Measurements from ENCODE around the gene P2RX3.
"Not testable (repeated sequence)": the region's sequence is repeated elsewhere in the genome, so short reads cannot be mapped to it uniquely, and the experiment has no call there.

Gene P2RX3

GRCh38 chr11:57338142-57338541, at the start of gene P2RX3:
TSS of gene P2RX3 (plus strand) at chr11:57338352. CDS start at chr11:57338551, 199 bp downstream.
- no peak for DNase-seq (ENCODE audit: low read depth in 2 of 2)

GRCh38 chr11:57288771-57289579, 49.2 kb upstream of the P2RX3 start:
- no peak for DNase-seq (ENCODE audit: low read depth in 2 of 2)

GRCh38 chr11:57290288-57290687, 47.9 kb upstream of the P2RX3 start:
- no peak for DNase-seq (ENCODE audit: low read depth in 2 of 2)

- no peak for DNase-seq (ENCODE audit: low read depth in 2 of 2)
Measured at GRCh38 chr11:57294225-57295131, 43.7 kb upstream of the P2RX3 start.

- not testable (repeated sequence) for DNase-seq (ENCODE audit: low read depth in 2 of 2)
Measured at GRCh38 chr11:57296205-57296604, 41.9 kb upstream of the P2RX3 start.

GRCh38 chr11:57297221-57297620, 40.9 kb upstream of the P2RX3 start:
- no peak for DNase-seq (ENCODE audit: low read depth in 2 of 2)

GRCh38 chr11:57299150-57299737, 38.9 kb upstream of the P2RX3 start:
- no peak for DNase-seq (ENCODE audit: low read depth in 2 of 2)

GRCh38 chr11:57300785-57301184, 37.4 kb upstream of the P2RX3 start:
- no peak for DNase-seq (ENCODE audit: low read depth in 2 of 2)

GRCh38 chr11:57301711-57302423, 36.3 kb upstream of the P2RX3 start:
- DNase-seq (ENCODE audit: low read depth in 2 of 2), result no peak

- DNase-seq (ENCODE audit: low read depth in 2 of 2), result no peak
Measured at GRCh38 chr11:57302489-57302888, 35.7 kb upstream of the P2RX3 start.

GRCh38 chr11:57303280-57303989, 34.7 kb upstream of the P2RX3 start:
- DNase-seq (ENCODE audit: low read depth in 2 of 2), result no peak

GRCh38 chr11:57303990-57304579, 34.1 kb upstream of the P2RX3 start:
- no peak for DNase-seq (ENCODE audit: low read depth in 2 of 2)

- no peak for DNase-seq (ENCODE audit: low read depth in 2 of 2)
Measured at GRCh38 chr11:57305523-57305922, 32.6 kb upstream of the P2RX3 start.

- DNase-seq (ENCODE audit: low read depth in 2 of 2), result no peak
Measured at GRCh38 chr11:57306161-57306876, 31.8 kb upstream of the P2RX3 start.

- DNase-seq (ENCODE audit: low read depth in 2 of 2), result no peak
Measured at GRCh38 chr11:57306940-57307565, 31.1 kb upstream of the P2RX3 start.

- DNase-seq (ENCODE audit: low read depth in 2 of 2), result no peak
Measured at GRCh38 chr11:57307666-57308270, 30.4 kb upstream of the P2RX3 start.

- no peak for DNase-seq (ENCODE audit: low read depth in 2 of 2)
Measured at GRCh38 chr11:57308426-57309060, 29.6 kb upstream of the P2RX3 start.
